Chondrocyte (in vitro differentiated cells): ENCODE measurements around the gene SHD. TPM values are rescaled to one million over a fixed set of nuclear protein-coding genes. Genes with fewer than 3 reads are reported as not detected.
A peak's percentile ranks its signal among the peaks of the same experiment; 100 is the strongest.

Experiments used
- DNase-seq: peaks from one replicate; pipeline ENCODE4 v3.0.0; 2021; ENCODE audit warnings: mixed read lengths, low spot score
- H3K27ac Mint-ChIP-seq: one replicate; pipeline ENCODE4 v1.8.0; 2021; ENCODE audit warnings: mild to moderate bottlenecking, moderate library complexity, mixed read lengths; ENCODE audit not compliant: unreplicated experiment
- H3K27me3 Mint-ChIP-seq: 2 replicates; pipeline ENCODE4 v1.8.0; 2021; ENCODE audit warnings: low read depth, mixed read lengths
- H3K36me3 Mint-ChIP-seq: 2 replicates; pipeline ENCODE4 v1.8.0; 2021; ENCODE audit warnings: low read depth, mixed read lengths
- H3K4me1 Mint-ChIP-seq: 2 replicates; pipeline ENCODE4 v1.8.0; 2021; ENCODE audit warnings: low read depth, mild to moderate bottlenecking, mixed read lengths
- H3K4me3 Mint-ChIP-seq: one replicate; pipeline ENCODE4 v1.8.0; 2021; ENCODE audit warnings: mild to moderate bottlenecking, moderate library complexity, mixed read lengths; ENCODE audit not compliant: unreplicated experiment
- H3K9me3 Mint-ChIP-seq: 2 replicates; pipeline ENCODE4 v1.8.0; 2021; ENCODE audit warnings: low read depth, mixed read lengths
- CTCF ChIP-seq: fragments of 200-600 bp; sonication (generic); IDR thresholded peaks from 2 replicates; pipeline ENCODE4 v1.5.0; 2021; ENCODE audit warnings: antibody characterized with exemption, mild to moderate bottlenecking, moderate library complexity
- total RNA-seq: library from RNA; stranded (reverse); gene quantifications from 3 replicates; pipeline ENCODE4 v1.2.1, GENCODE V29; 2021

SHD gene
- total RNA-seq, 1 donor from 2014 or later, result not detected

GRCh38 chr19:4304538-4305256 is 25.6 kb downstream of the SHD start, which contains the start of gene FSD1:
TSS of gene FSD1 (plus strand) at chr19:4304598. CDS start at chr19:4304747, 149 bp downstream.
- Mint-ChIP-seq H3K27ac (no peak within 1 kb of the TSS), H3K27me3 (no peaks in the 10 kb centered on the region), H3K36me3 (peaks cover 2% of the 10 kb centered on the region), H3K4me3 (peak within 1 kb of the TSS; percentile 62), H3K4me1 (peaks cover 2% of the 10 kb centered on the region), H3K9me3 (no peaks in the 10 kb centered on the region)
- no peak for DNase-seq
- no peak for TF ChIP-seq CTCF

- no peak for DNase-seq
- no peak for TF ChIP-seq CTCF
- Mint-ChIP-seq H3K9me3 (no peaks in the 10 kb centered on the region), H3K36me3 (peaks cover 2% of the 10 kb centered on the region), H3K27me3 (no peaks in the 10 kb centered on the region), H3K4me3 (peak overlapping the region; percentile 62), H3K27ac (no peak overlapping the region), H3K4me1 (peaks cover 2% of the 10 kb centered on the region)
These were observed 26.2 kb downstream of the SHD start for GRCh38 chr19:4305257-4305612.

- Mint-ChIP-seq H3K27ac (no peak overlapping the region), H3K4me3 (peak overlapping the region; percentile 62), H3K27me3 (no peaks in the 10 kb centered on the region), H3K4me1 (peaks cover 2% of the 10 kb centered on the region), H3K36me3 (peaks cover 2% of the 10 kb centered on the region), H3K9me3 (no peaks in the 10 kb centered on the region)
- no peak for TF ChIP-seq CTCF
- DNase-seq, result no peak
These were observed 26.6 kb downstream of the SHD start for GRCh38 chr19:4305659-4306058.

GRCh38 chr19:4310247-4311121 is 31.4 kb downstream of the SHD start:
- Mint-ChIP-seq H3K27ac (no peak overlapping the region), H3K9me3 (no peaks in the 10 kb centered on the region), H3K4me1 (no peaks in the 10 kb centered on the region), H3K27me3 (no peaks in the 10 kb centered on the region), H3K4me3 (no peak overlapping the region), H3K36me3 (peaks cover 2% of the 10 kb centered on the region)
- DNase-seq, result no peak
- TF ChIP-seq CTCF, result no peak

- H3K27ac Mint-ChIP-seq, result no peak overlapping the region
- H3K4me3 Mint-ChIP-seq, result no peak overlapping the region
- no peaks in the 10 kb centered on the region for H3K27me3 Mint-ChIP-seq
- TF ChIP-seq CTCF, result no peak
- H3K4me1 Mint-ChIP-seq, result no peaks in the 10 kb centered on the region
- no peaks in the 10 kb centered on the region for H3K9me3 Mint-ChIP-seq
- no peak for DNase-seq
- H3K36me3 Mint-ChIP-seq, result peaks cover 7% of the 10 kb centered on the region
These were observed 34.9 kb downstream of the SHD start for GRCh38 chr19:4313847-4314490.
